Lower leg skin (tissue), 3 donors: ENCODE results near the gene SLC11A2.

Source experiments
- POLR2A ChIP-seq, 2 donors: fragments of 450-650 bp; IDR thresholded peaks; one replicate each; pipeline ENCODE4 v1.6.1; 2016 to 2017; ENCODE audit warnings: antibody characterized with exemption in 2 of 2, mild to moderate bottlenecking in 1 of 2, moderate library complexity in 1 of 2
- TF ChIP-seq, protein P1 (sequence below), 3 donors: fragments of 450-650 bp; IDR thresholded peaks; one replicate each; pipeline ENCODE4 v1.5.1; 2016; ENCODE audit warnings: antibody characterized with exemption in 3 of 3, mild to moderate bottlenecking in 3 of 3, moderate library complexity in 2 of 3

DNA sequence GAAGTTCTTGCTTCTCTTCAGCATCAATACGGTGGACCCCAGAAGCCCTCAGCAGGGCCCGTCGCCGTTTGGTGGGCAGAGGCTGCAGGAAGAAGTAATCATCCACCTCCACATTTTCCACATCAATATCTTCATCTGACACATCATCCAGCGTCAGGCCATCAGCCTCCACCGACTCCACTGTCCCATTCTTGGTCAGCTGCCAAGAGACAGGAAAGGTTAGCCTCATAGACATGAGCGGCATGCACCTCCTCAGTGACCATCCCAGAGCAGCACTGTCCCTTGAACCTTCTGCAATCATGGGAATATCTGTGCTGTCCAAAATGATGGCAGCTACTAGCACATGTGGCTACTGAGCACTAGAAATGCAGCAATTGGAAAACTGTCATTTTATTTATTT lies 41.6 kb upstream of the SLC11A2 start:
- TF ChIP-seq, protein P1, sequence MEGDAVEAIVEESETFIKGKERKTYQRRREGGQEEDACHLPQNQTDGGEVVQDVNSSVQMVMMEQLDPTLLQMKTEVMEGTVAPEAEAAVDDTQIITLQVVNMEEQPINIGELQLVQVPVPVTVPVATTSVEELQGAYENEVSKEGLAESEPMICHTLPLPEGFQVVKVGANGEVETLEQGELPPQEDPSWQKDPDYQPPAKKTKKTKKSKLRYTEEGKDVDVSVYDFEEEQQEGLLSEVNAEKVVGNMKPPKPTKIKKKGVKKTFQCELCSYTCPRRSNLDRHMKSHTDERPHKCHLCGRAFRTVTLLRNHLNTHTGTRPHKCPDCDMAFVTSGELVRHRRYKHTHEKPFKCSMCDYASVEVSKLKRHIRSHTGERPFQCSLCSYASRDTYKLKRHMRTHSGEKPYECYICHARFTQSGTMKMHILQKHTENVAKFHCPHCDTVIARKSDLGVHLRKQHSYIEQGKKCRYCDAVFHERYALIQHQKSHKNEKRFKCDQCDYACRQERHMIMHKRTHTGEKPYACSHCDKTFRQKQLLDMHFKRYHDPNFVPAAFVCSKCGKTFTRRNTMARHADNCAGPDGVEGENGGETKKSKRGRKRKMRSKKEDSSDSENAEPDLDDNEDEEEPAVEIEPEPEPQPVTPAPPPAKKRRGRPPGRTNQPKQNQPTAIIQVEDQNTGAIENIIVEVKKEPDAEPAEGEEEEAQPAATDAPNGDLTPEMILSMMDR (IDR thresholded peaks at IDR 0.05) = no peak
- TF ChIP-seq POLR2A (IDR thresholded peaks at IDR 0.05) = no peak
